Common myeloid progenitor, CD34-positive (primary cell): ENCODE results near the gene PHLPP1.
A peak's percentile ranks its signal among the peaks of the same experiment; 100 is the strongest.

Experiments used
- CTCF ChIA-PET: fragments of 350-600 bp; sonication (Branson Sonifier 250); formaldehyde crosslinking; loops from one replicate; lab custom pipeline; 2021; ENCODE audit warnings: antibody characterized with exemption; lab: Charles Lee
- POLR2A ChIA-PET: fragments of 350-600 bp; sonication (Branson Sonifier 250); formaldehyde crosslinking; loops from one replicate; lab custom pipeline; 2021; ENCODE audit warnings: antibody characterized with exemption; lab: Charles Lee
- DNase-seq, 3 donors: peaks; one replicate each; pipeline versions ENCODE4 v3.0.0 to v3.0.0-alpha.2; 2013
- H3K27ac ChIP-seq, 2 experiments: 1 replicate in 1 of 2; 2 replicates in 1 of 2; pipeline ENCODE4 v1.7.0; 2013; ENCODE audit warnings: inconsistent platforms in 2 of 2, low read length in 2 of 2, mild to moderate bottlenecking in 2 of 2, low read depth in 1 of 2, moderate library complexity in 1 of 2; ENCODE audit not compliant: severe bottlenecking in 2 of 2, insufficient read depth in 1 of 2, poor library complexity in 1 of 2
- H3K27me3 ChIP-seq, 5 experiments: replicated peaks in 2 of 5; 1 replicate in 3 of 5; 2 replicates in 2 of 5; pipeline versions ENCODE4 v1.6.1 to v1.7.0; 2013; ENCODE audit warnings: low read length in 4 of 5, mild to moderate bottlenecking in 2 of 5, moderate library complexity in 2 of 5, inconsistent platforms in 1 of 5; ENCODE audit not compliant: insufficient read depth in 5 of 5, control insufficient read depth in 4 of 5
- H3K36me3 ChIP-seq, 4 experiments: 1 replicate in 2 of 4; 2 replicates in 2 of 4; pipeline versions ENCODE4 v1.6.1 to v1.7.0; 2013; ENCODE audit warnings: low read length in 3 of 4, control low read depth in 1 of 4, mild to moderate bottlenecking in 1 of 4; ENCODE audit not compliant: control insufficient read depth in 4 of 4, insufficient read depth in 4 of 4
- H3K4me1 ChIP-seq, 4 experiments: 1 replicate in 3 of 4; 2 replicates in 1 of 4; pipeline versions ENCODE4 v1.6.1 to v1.7.1; 2013; ENCODE audit warnings: low read length in 3 of 4, mild to moderate bottlenecking in 3 of 4, control low read depth in 1 of 4, inconsistent platforms in 1 of 4, moderate library complexity in 1 of 4; ENCODE audit not compliant: control insufficient read depth in 4 of 4, insufficient read depth in 4 of 4; ENCODE audit errors: control extremely low read depth in 1 of 4
- H3K4me3 ChIP-seq, 7 experiments: 1 replicate in 4 of 7; 2 replicates in 3 of 7; pipeline versions ENCODE4 v1.5.1 to v1.7.0; 2013; ENCODE audit warnings: mild to moderate bottlenecking in 7 of 7, low read length in 6 of 7, moderate library complexity in 6 of 7, inconsistent platforms in 2 of 7, low read depth in 2 of 7, control low read depth in 1 of 7; ENCODE audit not compliant: insufficient read depth in 4 of 7, control insufficient read depth in 1 of 7; ENCODE audit errors: extremely low read depth in 1 of 7
- H3K9me3 ChIP-seq, 5 experiments: 1 replicate in 4 of 5; 2 replicates in 1 of 5; pipeline versions ENCODE4 v1.6.1 to v1.7.1; 2013; ENCODE audit warnings: low read length in 4 of 5, mild to moderate bottlenecking in 2 of 5, inconsistent platforms in 1 of 5, low read depth in 1 of 5, moderate library complexity in 1 of 5; ENCODE audit not compliant: control insufficient read depth in 4 of 5, insufficient read depth in 2 of 5; ENCODE audit errors: control extremely low read depth in 1 of 5
- WGBS: methylation state at CpG from one replicate; pipeline ENCODE4 v1.1.5; 2013; ENCODE audit not compliant: insufficient coverage; 5-methylcytosine and 5-hydroxymethylcytosine counted together

The PHLPP1 gene

DNA sequence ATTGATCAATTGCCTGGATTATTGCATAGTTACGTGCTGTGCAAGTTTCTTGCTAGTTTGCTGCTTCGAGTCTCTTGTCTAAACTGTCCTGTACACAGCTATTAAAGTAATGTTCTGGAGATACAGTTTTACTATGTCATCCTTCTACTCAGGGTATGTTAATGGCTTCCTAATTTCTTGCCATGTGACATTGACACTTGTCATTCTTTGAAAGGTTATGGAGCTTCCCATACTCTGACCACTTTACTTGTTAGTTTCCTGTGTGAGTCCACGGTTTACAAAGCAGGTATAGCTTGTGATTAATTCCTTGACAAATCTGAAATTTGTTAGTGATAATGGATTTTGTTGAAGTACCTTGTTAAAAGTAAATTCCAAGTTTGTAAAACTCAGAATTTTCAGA, 80.5 kb downstream of the PHLPP1 start:
- H3K36me3 ChIP-seq = no peaks in the 10 kb centered on the region
- no peak overlapping the region for H3K27ac ChIP-seq
- 100% methylated on average over 1 of the region's 3 CpGs for WGBS
- CTCF ChIA-PET = interaction anchor here (1.0 to 2.4 kb wide), 5 partner anchors 11 to 81 kb away, joined by 3 to 7 read pairs (median 4); partner anchors contain the start of gene PHLPP1
- H3K4me3 ChIP-seq = no peak overlapping the region
- H3K9me3 ChIP-seq = no peaks in the 10 kb centered on the region
- peaks cover 0 to 18% (median 12%) of the 10 kb centered on the region in 4 experiments for H3K4me1 ChIP-seq
- DNase-seq = no peak
- no peaks in the 10 kb centered on the region for H3K27me3 ChIP-seq
- POLR2A ChIA-PET = interaction anchor here (1.4 kb wide), 1 partner anchor 51 kb away, joined by 3 read pairs; no protein-coding TSS in a partner anchor

DNA sequence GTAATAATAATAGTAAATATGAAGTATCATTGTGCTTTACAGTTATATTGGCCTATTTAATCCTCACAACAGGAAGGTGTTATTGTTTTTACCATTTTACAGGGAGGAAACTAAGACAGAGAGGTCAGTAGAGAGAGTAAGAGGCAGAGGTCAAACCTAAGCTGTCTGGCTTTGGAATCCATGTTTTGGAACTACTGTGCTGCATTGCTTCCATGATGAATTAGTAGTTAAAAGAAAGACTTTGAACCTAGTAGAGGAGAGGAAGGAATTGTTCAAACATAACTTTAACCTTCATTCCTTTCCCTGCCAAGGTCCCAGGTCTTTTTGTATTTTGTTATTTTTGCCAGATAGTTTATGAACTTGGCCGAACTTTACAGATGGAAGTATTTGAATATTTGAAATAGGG, 80.9 kb downstream of the PHLPP1 start:
- Histone ChIP-seq H3K4me3 (no peak overlapping the region), H3K27me3 (no peaks in the 10 kb centered on the region), H3K27ac (no peak overlapping the region), H3K9me3 (no peaks in the 10 kb centered on the region), H3K4me1 (peaks cover 0 to 14% (median 9%) of the 10 kb centered on the region in 4 experiments), H3K36me3 (no peaks in the 10 kb centered on the region)
- no peak for DNase-seq
- ChIA-PET CTCF (interaction anchor here (1.0 to 2.4 kb wide), 5 partner anchors 12 to 82 kb away, joined by 3 to 7 read pairs (median 4); partner anchors contain the start of gene PHLPP1), POLR2A (no interaction called here)
- no CpG with 5 or more reads among the region's 1 CpG for WGBS

DNA sequence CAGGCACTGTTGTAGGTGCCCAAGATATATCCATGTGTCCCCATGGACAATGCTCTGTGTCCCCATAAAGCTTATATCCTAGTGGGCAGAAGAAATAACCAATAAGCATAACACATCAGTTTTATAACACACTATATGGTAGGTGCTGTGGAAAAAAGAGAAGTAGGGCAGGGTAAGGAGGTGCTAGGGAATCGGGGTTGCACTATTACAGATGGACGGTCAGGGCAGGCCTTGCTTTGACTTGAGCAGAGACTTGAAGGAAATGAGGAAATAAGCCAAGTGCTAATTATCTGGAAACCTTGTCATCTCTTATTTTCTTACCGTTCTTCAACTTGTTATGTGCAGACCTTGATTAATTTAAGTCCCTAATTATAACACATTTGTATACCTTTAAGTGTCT, 82.0 kb downstream of the PHLPP1 start:
- no peaks in the 10 kb centered on the region for H3K9me3 ChIP-seq
- DNase-seq = peak in 1 of 3 donors; percentile 33
- no peaks in the 10 kb centered on the region for H3K27me3 ChIP-seq
- CTCF ChIA-PET = interaction anchor here (0.8 to 1.7 kb wide), 4 partner anchors 10 to 22 kb away, joined by 3 to 4 read pairs (median 3); no protein-coding TSS in a partner anchor
- H3K4me1 ChIP-seq = peaks cover 0 to 15% (median 7%) of the 10 kb centered on the region in 4 experiments
- 100% methylated on average over 2 of the region's 3 CpGs for WGBS
- POLR2A ChIA-PET = no interaction called here
- H3K27ac ChIP-seq = no peak overlapping the region
- H3K4me3 ChIP-seq = no peak overlapping the region
- H3K36me3 ChIP-seq = no peaks in the 10 kb centered on the region

DNA sequence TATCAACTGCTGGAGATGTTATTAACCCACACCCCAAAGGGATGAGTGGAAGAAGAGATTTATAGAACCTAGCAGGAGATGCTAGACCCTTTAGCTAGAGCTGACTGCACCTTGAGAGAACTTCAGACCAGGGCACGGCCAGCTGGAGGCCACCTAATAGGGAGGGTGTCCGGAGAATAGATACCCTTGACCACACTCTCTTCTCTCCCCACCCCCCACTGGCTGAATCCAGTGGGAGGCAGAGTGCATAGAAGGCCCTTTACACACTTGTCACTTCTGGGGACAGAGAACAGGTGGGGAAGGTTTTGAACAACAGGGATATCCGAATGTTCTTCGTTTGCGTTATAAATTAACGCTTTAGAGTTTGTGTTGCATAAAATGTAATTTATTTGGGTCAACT, 84.6 kb downstream of the PHLPP1 start:
- WGBS = 100% methylated on average over 1 of the region's 6 CpGs
- Histone ChIP-seq H3K4me1 (peaks cover 2 to 20% (median 9%) of the 10 kb centered on the region in 4 experiments), H3K9me3 (no peaks in the 10 kb centered on the region), H3K27me3 (no peaks in the 10 kb centered on the region), H3K27ac (no peak overlapping the region), H3K4me3 (no peak overlapping the region), H3K36me3 (no peaks in the 10 kb centered on the region)
- POLR2A ChIA-PET = no interaction called here
- DNase-seq = no peak
- CTCF ChIA-PET = interaction anchor here (0.5 to 2.9 kb wide), 6 partner anchors 10 to 160 kb away, joined by 3 to 11 read pairs (median 3); partner anchors contain the start of gene PHLPP1

DNA sequence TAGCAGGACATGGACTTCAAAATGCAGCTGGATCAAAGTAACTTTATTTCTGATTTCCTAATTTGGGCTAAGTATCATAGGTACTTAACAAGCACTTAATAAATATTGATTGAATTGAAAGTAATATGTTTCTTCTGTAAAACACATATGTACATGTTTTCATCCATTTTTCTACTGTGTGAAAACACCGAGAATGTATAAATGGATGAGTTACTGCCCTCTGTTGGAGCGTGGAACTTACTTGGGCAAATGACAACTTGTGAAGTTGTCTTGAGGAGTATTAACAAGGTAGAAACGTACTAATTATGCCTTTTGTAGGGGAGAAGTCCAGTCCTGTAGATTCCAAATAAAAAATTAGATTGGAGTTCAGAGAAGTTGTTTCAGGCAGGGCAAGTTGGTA, 87.2 kb downstream of the PHLPP1 start:
- Histone ChIP-seq H3K9me3 (no peaks in the 10 kb centered on the region), H3K36me3 (no peaks in the 10 kb centered on the region), H3K4me3 (no peak overlapping the region), H3K27me3 (no peaks in the 10 kb centered on the region), H3K4me1 (peaks cover 2 to 20% (median 9%) of the 10 kb centered on the region in 4 experiments), H3K27ac (no peak overlapping the region)
- DNase-seq = peak; percentile 31 to 57 (median 50)
- 14% methylated on average over 1 of the region's 3 CpGs for WGBS
- POLR2A ChIA-PET = interaction anchor here (0.6 kb wide), 1 partner anchor 86 kb away, joined by 4 read pairs; no protein-coding TSS in a partner anchor
- CTCF ChIA-PET = interaction anchor here (0.7 to 2.5 kb wide), 11 partner anchors 9 to 142 kb away, joined by 3 to 13 read pairs (median 3); no protein-coding TSS in a partner anchor

DNA sequence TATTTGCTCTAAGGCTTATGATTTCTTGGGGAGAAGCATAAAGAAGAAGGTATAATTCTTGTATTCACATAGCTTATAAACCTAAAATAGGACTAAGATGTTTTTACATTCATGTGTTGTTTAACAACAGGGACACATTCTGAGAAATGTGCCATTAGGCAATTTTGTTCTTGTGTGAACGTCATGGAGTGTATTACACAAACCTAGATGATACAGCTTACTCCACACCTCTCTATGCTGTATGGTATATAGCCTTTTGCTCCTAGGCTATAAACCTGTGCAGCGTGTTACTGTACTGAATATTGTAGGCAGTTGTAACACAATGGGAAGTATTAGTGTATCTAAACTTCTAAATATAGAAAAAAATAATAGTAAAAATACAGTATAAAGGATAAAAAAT, 92.1 kb downstream of the PHLPP1 start:
- ChIA-PET POLR2A (no interaction called here), CTCF (interaction anchor here (1.0 to 1.6 kb wide), 2 partner anchors 9 to 10 kb away, joined by 3 to 4 read pairs; no protein-coding TSS in a partner anchor)
- no peak overlapping the region for H3K27ac ChIP-seq
- no CpG with 5 or more reads among the region's 2 CpGs for WGBS
- H3K4me1 ChIP-seq = peaks cover 2 to 5% (median 3%) of the 10 kb centered on the region in 4 experiments
- no peak overlapping the region for H3K4me3 ChIP-seq
- H3K27me3 ChIP-seq = no peaks in the 10 kb centered on the region
- no peaks in the 10 kb centered on the region for H3K9me3 ChIP-seq
- H3K36me3 ChIP-seq = no peaks in the 10 kb centered on the region
- DNase-seq = no peak

DNA sequence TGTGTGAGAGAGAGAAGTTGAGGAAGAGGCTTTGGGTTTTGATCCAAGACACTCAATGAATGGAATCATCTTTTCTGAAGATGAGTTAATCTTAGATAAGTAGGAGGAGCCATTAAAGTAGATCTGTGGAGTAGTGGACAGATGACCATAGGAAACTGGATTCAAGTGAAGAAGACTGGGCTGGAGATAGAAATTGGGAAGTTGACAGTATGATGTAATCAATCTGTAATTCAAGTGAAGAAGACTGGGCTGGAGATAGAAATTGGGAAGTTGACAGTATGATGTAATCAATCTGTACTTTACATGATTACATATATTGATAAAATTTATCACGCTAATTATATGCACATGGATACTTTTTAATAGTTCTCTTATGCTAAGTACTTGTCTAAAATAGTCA, 92.8 kb downstream of the PHLPP1 start:
- WGBS = no CpG with 5 or more reads among the region's 1 CpG
- Histone ChIP-seq H3K4me1 (peaks cover 0 to 6% (median 2%) of the 10 kb centered on the region in 4 experiments), H3K36me3 (no peaks in the 10 kb centered on the region), H3K4me3 (no peak overlapping the region), H3K27ac (no peak overlapping the region), H3K9me3 (no peaks in the 10 kb centered on the region), H3K27me3 (no peaks in the 10 kb centered on the region)
- ChIA-PET CTCF (interaction anchor here (0.7 to 1.6 kb wide), 2 partner anchors 8 to 82 kb away, joined by 3 to 4 read pairs; no protein-coding TSS in a partner anchor), POLR2A (no interaction called here)
- DNase-seq = no peak
